A549 (cell line): ENCODE measurements around the gene PLSCR3. TPM values are rescaled to one million over a fixed set of nuclear protein-coding genes. Genes with fewer than 3 reads are reported as not detected.

Experiments used
- ATAC-seq, 2 experiments: fragments of 200-7000 bp in 1 of 2; fragments of >200 bp in 1 of 2; cut with Nextera tagmentation in 1 of 2; cut with Tn5 transposase in 1 of 2; 3 replicates each; pipeline versions ENCODE4 v1.8.0 to v1.9.1; 2018 to 2020; ENCODE audit warnings: mild to moderate bottlenecking in 1 of 2, moderate library complexity in 1 of 2
- CTCF ChIA-PET: fragments of 300-600 bp; sonication (Branson Sonifier 250); formaldehyde crosslinking; extraction: SDS; loops from one replicate; lab custom pipeline; 2021; ENCODE audit warnings: antibody characterized with exemption, inconsistent platforms; lab: Yijun Ruan, JAX
- POLR2A ChIA-PET: fragments of 350-600 bp; formaldehyde crosslinking; extraction: SDS; loops from one replicate; lab custom pipeline; 2021; ENCODE audit warnings: antibody characterized with exemption, inconsistent platforms; lab: Yijun Ruan, JAX
- DNase-seq, 2 experiments: peaks; one replicate each; pipeline versions ENCODE4 v3.0.0 to v3.0.0-alpha.2; 2011 to 2016; ENCODE audit warnings: low read depth in 1 of 2, low spot score in 1 of 2
- FAIRE-seq: peaks from 2 replicates; lab custom pipeline; 2011; peaks lifted over from hg19 to GRCh38; lab: Jason Lieb, UNC
- H3K27ac ChIP-seq, 2 experiments: fragments of >200 bp; sonication (Bioruptor Twin); formaldehyde crosslinking; 3 replicates each; pipeline ENCODE4 v1.5.1; 2016 to 2017
- H3K4me1 ChIP-seq: fragments of >200 bp; sonication (Bioruptor Twin); formaldehyde crosslinking; 3 replicates; pipeline ENCODE4 v1.6.1; 2016
- H3K4me2 ChIP-seq: fragments of >200 bp; sonication (Bioruptor Twin); formaldehyde crosslinking; 3 replicates; pipeline ENCODE4 v1.6.1; 2016
- H3K4me3 ChIP-seq: fragments of >200 bp; sonication (Bioruptor Twin); formaldehyde crosslinking; 3 replicates; pipeline ENCODE4 v1.5.1; 2016
- H3K9me3 ChIP-seq: fragments of >200 bp; sonication (Bioruptor Twin); formaldehyde crosslinking; 3 replicates; pipeline ENCODE4 v1.6.1; 2016
- ATOH8 ChIP-seq: fragments of 250-450 bp; sonication (Bioruptor Pico); IDR thresholded peaks from 2 replicates; pipeline ENCODE4 v1.5.0; 2020; ENCODE audit warnings: low read depth, mild to moderate bottlenecking, moderate library complexity
- CBX2 ChIP-seq: fragments of 200-600 bp; sonication (generic); IDR thresholded peaks from 2 replicates; pipeline ENCODE4 v1.6.1; 2016; ENCODE audit warnings: low read depth, mild to moderate bottlenecking, borderline replicate concordance
- CHD2 ChIP-seq: fragments of 150-350 bp; IDR thresholded peaks from 2 replicates; pipeline ENCODE4 v1.6.1; 2014; ENCODE audit warnings: low read length; ENCODE audit not compliant: partially characterized antibody
- HDAC2 ChIP-seq: fragments of 200-600 bp; sonication (generic); IDR thresholded peaks from 2 replicates; pipeline ENCODE4 v1.6.1; 2016
- HEYL ChIP-seq: fragments of 250-450 bp; sonication (Bioruptor Pico); IDR thresholded peaks from 2 replicates; pipeline ENCODE4 v1.8.0; 2021; ENCODE audit warnings: mild to moderate bottlenecking, moderate library complexity
- HOXB13 ChIP-seq: fragments of 250-450 bp; sonication (Bioruptor Pico); IDR thresholded peaks from 2 replicates; pipeline ENCODE4 v1.5.0; 2020; ENCODE audit warnings: low read depth, mild to moderate bottlenecking, moderate library complexity
- KDM1A ChIP-seq: fragments of 200-600 bp; sonication (generic); IDR thresholded peaks from 2 replicates; pipeline ENCODE4 v1.6.1; 2016; ENCODE audit warnings: low read depth, mild to moderate bottlenecking
- NPAS2 ChIP-seq: fragments of 250-450 bp; sonication (Bioruptor Pico); IDR thresholded peaks from 2 replicates; pipeline ENCODE4 v1.8.0; 2022; ENCODE audit warnings: mild to moderate bottlenecking, moderate library complexity, borderline replicate concordance
- PBX3 ChIP-seq: IDR thresholded peaks from 2 replicates; pipeline ENCODE4 v1.6.1; 2012
- POLR2A ChIP-seq: IDR thresholded peaks from 2 replicates; pipeline ENCODE4 v1.6.1; 2012; ENCODE audit warnings: mild to moderate bottlenecking, low read length
- RAD21 ChIP-seq, 2 experiments: fragments of >200 bp in 1 of 2; sonication (Bioruptor Twin) in 1 of 2; formaldehyde crosslinking in 1 of 2; IDR thresholded peaks in 1 of 2; conservative IDR thresholded peaks in 1 of 2; 2 replicates in 1 of 2; 3 replicates in 1 of 2; pipeline ENCODE4 v1.6.1; 2012 to 2018; ENCODE audit warnings: inconsistent platforms in 1 of 2
- RNF2 ChIP-seq: fragments of 200-600 bp; sonication (generic); IDR thresholded peaks from 2 replicates; pipeline ENCODE4 v1.6.1; 2016; ENCODE audit warnings: low read depth, mild to moderate bottlenecking, antibody characterized with exemption, moderate library complexity, borderline replicate concordance
- ZFP36 ChIP-seq: fragments of 450-650 bp; IDR thresholded peaks from 2 replicates; pipeline ENCODE4 v1.6.1; 2014; ENCODE audit warnings: borderline replicate concordance; ENCODE audit not compliant: partially characterized antibody
- WGBS: methylation state at CpG from one replicate; pipeline ENCODE4 v1.1.6; 2017; ENCODE audit errors: missing lambda C conversion rate; 5-methylcytosine and 5-hydroxymethylcytosine counted together
- polyA plus RNA-seq, 4 experiments: library from polyadenylated mRNA; depleted of rRNA in 3 of 4; stranded (reverse); fragments of >200 nt; fragmentation: RNase III in 1 of 4; extraction: RNeasy Plus Mini Kit Qiagen cat#74134 plus additional on column Dnase treatment in 1 of 4; gene quantifications; 2 replicates in 3 of 4; 3 replicates in 1 of 4; pipeline ENCODE4 v1.2.3, GENCODE V29; 2011 to 2017
- TF ChIP-seq, protein P1 (sequence below): fragments of 200-600 bp; sonication (generic); IDR thresholded peaks from 2 replicates; pipeline ENCODE4 v1.6.1; 2016; ENCODE audit warnings: antibody characterized with exemption, mild to moderate bottlenecking, moderate library complexity

Gene PLSCR3
- polyA plus RNA-seq, 2 of the 4 experiments (the other 2 are of a cell fraction) = 11.0 to 29.6 TPM

DNA sequence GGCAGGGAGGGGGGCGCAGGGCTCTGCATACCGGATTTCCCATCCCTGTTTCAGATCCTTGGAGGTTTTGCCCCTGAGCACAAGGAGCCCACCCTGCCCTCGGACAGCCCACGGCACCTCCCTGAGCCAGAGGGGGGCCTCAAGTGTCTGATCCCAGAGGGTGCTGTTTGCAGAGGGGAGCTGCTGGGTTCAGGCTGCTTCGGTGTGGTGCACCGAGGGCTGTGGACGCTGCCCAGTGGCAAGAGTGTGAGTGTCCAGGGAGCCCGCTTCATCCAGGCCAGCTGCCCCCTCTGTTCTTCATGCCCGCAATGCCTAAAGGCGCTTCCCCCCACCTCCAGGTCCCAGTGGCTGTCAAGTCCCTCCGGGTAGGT lies 11.0 kb downstream of the PLSCR3 start:
- H3K27ac ChIP-seq = no peak overlapping the region
- no peak overlapping the region for H3K4me3 ChIP-seq
- peaks cover 20% of the 10 kb centered on the region for H3K9me3 ChIP-seq
- no peak overlapping the region for H3K4me2 ChIP-seq
- WGBS = 96% methylated on average over 11 of the region's 11 CpGs
- TF ChIP-seq CHD2 = no peak
- no peak for TF ChIP-seq HOXB13 (CRISPR knock-in tag)
- no peak for TF ChIP-seq KDM1A
- TF ChIP-seq CBX2 = no peak
- TF ChIP-seq HDAC2 = no peak
- TF ChIP-seq RNF2 = no peak
- TF ChIP-seq HEYL (CRISPR knock-in tag) = no peak
- no peak for TF ChIP-seq RAD21 (conservative IDR thresholded peaks at IDR 0.05 in 1 of 2, IDR thresholded peaks at IDR 0.05 in 1 of 2)
- no peak for TF ChIP-seq ATOH8
- TF ChIP-seq, protein P1, sequence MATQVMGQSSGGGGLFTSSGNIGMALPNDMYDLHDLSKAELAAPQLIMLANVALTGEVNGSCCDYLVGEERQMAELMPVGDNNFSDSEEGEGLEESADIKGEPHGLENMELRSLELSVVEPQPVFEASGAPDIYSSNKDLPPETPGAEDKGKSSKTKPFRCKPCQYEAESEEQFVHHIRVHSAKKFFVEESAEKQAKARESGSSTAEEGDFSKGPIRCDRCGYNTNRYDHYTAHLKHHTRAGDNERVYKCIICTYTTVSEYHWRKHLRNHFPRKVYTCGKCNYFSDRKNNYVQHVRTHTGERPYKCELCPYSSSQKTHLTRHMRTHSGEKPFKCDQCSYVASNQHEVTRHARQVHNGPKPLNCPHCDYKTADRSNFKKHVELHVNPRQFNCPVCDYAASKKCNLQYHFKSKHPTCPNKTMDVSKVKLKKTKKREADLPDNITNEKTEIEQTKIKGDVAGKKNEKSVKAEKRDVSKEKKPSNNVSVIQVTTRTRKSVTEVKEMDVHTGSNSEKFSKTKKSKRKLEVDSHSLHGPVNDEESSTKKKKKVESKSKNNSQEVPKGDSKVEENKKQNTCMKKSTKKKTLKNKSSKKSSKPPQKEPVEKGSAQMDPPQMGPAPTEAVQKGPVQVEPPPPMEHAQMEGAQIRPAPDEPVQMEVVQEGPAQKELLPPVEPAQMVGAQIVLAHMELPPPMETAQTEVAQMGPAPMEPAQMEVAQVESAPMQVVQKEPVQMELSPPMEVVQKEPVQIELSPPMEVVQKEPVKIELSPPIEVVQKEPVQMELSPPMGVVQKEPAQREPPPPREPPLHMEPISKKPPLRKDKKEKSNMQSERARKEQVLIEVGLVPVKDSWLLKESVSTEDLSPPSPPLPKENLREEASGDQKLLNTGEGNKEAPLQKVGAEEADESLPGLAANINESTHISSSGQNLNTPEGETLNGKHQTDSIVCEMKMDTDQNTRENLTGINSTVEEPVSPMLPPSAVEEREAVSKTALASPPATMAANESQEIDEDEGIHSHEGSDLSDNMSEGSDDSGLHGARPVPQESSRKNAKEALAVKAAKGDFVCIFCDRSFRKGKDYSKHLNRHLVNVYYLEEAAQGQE = no peak
- no peak for TF ChIP-seq ZFP36
- ATAC-seq (no peak), FAIRE-seq (no peak), DNase-seq (no peak)
- no peaks in the 10 kb centered on the region for H3K4me1 ChIP-seq
- POLR2A ChIA-PET = interaction anchor here (0.6 to 1.3 kb wide), 2 partner anchors 11 to 339 kb away, joined by 4 to 5 read pairs; partner anchors contain the start of gene PLSCR3
- CTCF ChIA-PET = interaction anchor here (1.0 to 17.1 kb wide), 6 partner anchors 9 to 131 kb away, joined by 3 to 139 read pairs (median 6); partner anchors contain the start of genes KCTD11 and TMEM95

- no peak overlapping the region for H3K4me3 ChIP-seq
- no peaks in the 10 kb centered on the region for H3K4me1 ChIP-seq
- no peak overlapping the region for H3K4me2 ChIP-seq
- WGBS = 86% methylated on average over 10 of the region's 10 CpGs
- no peak overlapping the region for H3K27ac ChIP-seq
- peaks cover 20% of the 10 kb centered on the region for H3K9me3 ChIP-seq
- no peak for DNase-seq
- ChIA-PET POLR2A (interaction anchor here (1.3 kb wide), 1 partner anchor 11 kb away, joined by 5 read pairs; the partner anchor contains the start of gene PLSCR3), CTCF (interaction anchor here (0.8 to 17.1 kb wide), 6 partner anchors 8 to 132 kb away, joined by 3 to 139 read pairs (median 6); partner anchors contain the start of genes KCTD11 and TMEM95)
- TF ChIP-seq RNF2 (no peak), PBX3 (0 out of 2 replicates have a peak, but pooled peaks have one; percentile 1)
- no peak for FAIRE-seq
- peak in 1 of 2 experiments; percentile 7; a peak in 3 of 6 replicates for ATAC-seq
Observed at GRCh38 chr17:7382901-7383300, 11.4 kb downstream of the PLSCR3 start.

GRCh38 chr17:7380855-7381683 lies 13.3 kb downstream of the PLSCR3 start, which contains the start of gene TNK1:
Gene TNK1, plus strand, starts transcription at chr17:7381089. Its CDS starts 1,838 bp downstream, at chr17:7382927.
- Histone ChIP-seq H3K4me1 (no peaks in the 10 kb centered on the region), H3K9me3 (peaks cover 20% of the 10 kb centered on the region), H3K4me3 (peak within 1 kb of the TSS; percentile 46), H3K4me2 (peak within 1 kb of the TSS; percentile 69), H3K27ac (peak within 1 kb of the TSS; percentile 55 to 74; a peak in 5 of 6 replicates)
- 37% methylated on average over 51 of the region's 52 CpGs for WGBS
- CTCF ChIA-PET = interaction anchor here (1.3 to 17.1 kb wide), 5 partner anchors 21 to 180 kb away, joined by 4 to 139 read pairs (median 5); partner anchors contain the start of genes KCTD11, SENP3 and TMEM95
- POLR2A ChIA-PET = interaction anchor here (0.9 to 2.1 kb wide), 3 partner anchors 13 to 23 kb away, joined by 3 to 8 read pairs (median 7); partner anchors contain the start of genes PLSCR3 and TMEM256
- no peak for FAIRE-seq
- no peak for DNase-seq
- peak; percentile 45 to 59; a peak in 5 of 6 replicates for ATAC-seq
- TF ChIP-seq NPAS2 (CRISPR knock-in tag) (no peak), POLR2A (peak; percentile 35)
